ENCODE measurements around the gene UBE2E3.
"Not testable (repeated sequence)": the region's sequence is repeated elsewhere in the genome, so short reads cannot be mapped to it uniquely, and the experiment has no call there.

The UBE2E3 gene

GRCh38 chr2:181021199-181021789 lies 40.9 kb downstream of the UBE2E3 start:
- Histone ChIP-seq H3K4me1 (ENCODE audit: control insufficient read depth, insufficient read depth, low read length, poor library complexity, severe bottlenecking) (no peaks in the 10 kb centered on the region), H3K4me3 (ENCODE audit: insufficient read depth, low read depth, low read length, poor library complexity, severe bottlenecking) (no peak overlapping the region), H3K27ac (ENCODE audit: insufficient read depth, low read length, poor library complexity, severe bottlenecking) (no peak overlapping the region), H3K9me3 (ENCODE audit: control insufficient read depth, low read length) (no peaks in the 10 kb centered on the region), H3K36me3 (ENCODE audit: control insufficient read depth, insufficient read depth, low read length) (no peaks in the 10 kb centered on the region), H3K27me3 (replicated peaks; ENCODE audit: control insufficient read depth, insufficient read depth, low read length, poor library complexity, severe bottlenecking) (no peaks in the 10 kb centered on the region)
- no peak for DNase-seq

- Histone ChIP-seq H3K27ac (ENCODE audit: insufficient read depth, low read length, poor library complexity, severe bottlenecking) (no peak overlapping the region), H3K4me3 (ENCODE audit: insufficient read depth, low read depth, low read length, poor library complexity, severe bottlenecking) (no peak overlapping the region), H3K9me3 (ENCODE audit: control insufficient read depth, low read length) (no peaks in the 10 kb centered on the region), H3K27me3 (replicated peaks; ENCODE audit: control insufficient read depth, insufficient read depth, low read length, poor library complexity, severe bottlenecking) (no peaks in the 10 kb centered on the region), H3K36me3 (ENCODE audit: control insufficient read depth, insufficient read depth, low read length) (no peaks in the 10 kb centered on the region), H3K4me1 (ENCODE audit: control insufficient read depth, insufficient read depth, low read length, poor library complexity, severe bottlenecking) (no peaks in the 10 kb centered on the region)
- DNase-seq = no peak
Observed at GRCh38 chr2:181022652-181023051, 42.2 kb downstream of the UBE2E3 start.

GRCh38 chr2:181025004-181025403 lies 44.6 kb downstream of the UBE2E3 start:
- Histone ChIP-seq H3K4me3 (ENCODE audit: insufficient read depth, low read depth, low read length, poor library complexity, severe bottlenecking) (no peak overlapping the region), H3K9me3 (ENCODE audit: control insufficient read depth, low read length) (no peaks in the 10 kb centered on the region), H3K4me1 (ENCODE audit: control insufficient read depth, insufficient read depth, low read length, poor library complexity, severe bottlenecking) (no peaks in the 10 kb centered on the region), H3K36me3 (ENCODE audit: control insufficient read depth, insufficient read depth, low read length) (no peaks in the 10 kb centered on the region), H3K27me3 (replicated peaks; ENCODE audit: control insufficient read depth, insufficient read depth, low read length, poor library complexity, severe bottlenecking) (no peaks in the 10 kb centered on the region), H3K27ac (ENCODE audit: insufficient read depth, low read length, poor library complexity, severe bottlenecking) (no peak overlapping the region)
- no peak for DNase-seq

- Histone ChIP-seq H3K4me3 (ENCODE audit: insufficient read depth, low read depth, low read length, poor library complexity, severe bottlenecking) (no peak overlapping the region), H3K27ac (ENCODE audit: insufficient read depth, low read length, poor library complexity, severe bottlenecking) (no peak overlapping the region), H3K9me3 (ENCODE audit: control insufficient read depth, low read length) (no peaks in the 10 kb centered on the region), H3K4me1 (ENCODE audit: control insufficient read depth, insufficient read depth, low read length, poor library complexity, severe bottlenecking) (no peaks in the 10 kb centered on the region), H3K36me3 (ENCODE audit: control insufficient read depth, insufficient read depth, low read length) (no peaks in the 10 kb centered on the region), H3K27me3 (replicated peaks; ENCODE audit: control insufficient read depth, insufficient read depth, low read length, poor library complexity, severe bottlenecking) (no peaks in the 10 kb centered on the region)
- DNase-seq = no peak
Observed at GRCh38 chr2:181036445-181036844, 56.0 kb downstream of the UBE2E3 start.

- Histone ChIP-seq H3K4me3 (ENCODE audit: insufficient read depth, low read depth, low read length, poor library complexity, severe bottlenecking) (no peak overlapping the region), H3K9me3 (ENCODE audit: control insufficient read depth, low read length) (no peaks in the 10 kb centered on the region), H3K4me1 (ENCODE audit: control insufficient read depth, insufficient read depth, low read length, poor library complexity, severe bottlenecking) (no peaks in the 10 kb centered on the region), H3K27me3 (replicated peaks; ENCODE audit: control insufficient read depth, insufficient read depth, low read length, poor library complexity, severe bottlenecking) (no peaks in the 10 kb centered on the region), H3K27ac (ENCODE audit: insufficient read depth, low read length, poor library complexity, severe bottlenecking) (no peak overlapping the region), H3K36me3 (ENCODE audit: control insufficient read depth, insufficient read depth, low read length) (no peaks in the 10 kb centered on the region)
- DNase-seq = no peak
Observed at GRCh38 chr2:181036848-181037603, 56.6 kb downstream of the UBE2E3 start.

- H3K36me3 ChIP-seq (ENCODE audit: control insufficient read depth, insufficient read depth, low read length) = no peaks in the 10 kb centered on the region
- no peaks in the 10 kb centered on the region for H3K4me1 ChIP-seq (ENCODE audit: control insufficient read depth, insufficient read depth, low read length, poor library complexity, severe bottlenecking)
- H3K27me3 ChIP-seq (replicated peaks; ENCODE audit: control insufficient read depth, insufficient read depth, low read length, poor library complexity, severe bottlenecking) = no peaks in the 10 kb centered on the region
- no peak for DNase-seq
- H3K4me3 ChIP-seq (ENCODE audit: insufficient read depth, low read depth, low read length, poor library complexity, severe bottlenecking) = no peak overlapping the region
- H3K9me3 ChIP-seq (ENCODE audit: control insufficient read depth, low read length) = no peaks in the 10 kb centered on the region
- H3K27ac ChIP-seq (ENCODE audit: insufficient read depth, low read length, poor library complexity, severe bottlenecking) = no peak overlapping the region
Observed at GRCh38 chr2:181037922-181038321, 57.5 kb downstream of the UBE2E3 start.

- H3K4me3 ChIP-seq (ENCODE audit: insufficient read depth, low read depth, low read length, poor library complexity, severe bottlenecking) = no peak overlapping the region
- H3K36me3 ChIP-seq (ENCODE audit: control insufficient read depth, insufficient read depth, low read length) = no peaks in the 10 kb centered on the region
- H3K9me3 ChIP-seq (ENCODE audit: control insufficient read depth, low read length) = no peaks in the 10 kb centered on the region
- H3K27me3 ChIP-seq (replicated peaks; ENCODE audit: control insufficient read depth, insufficient read depth, low read length, poor library complexity, severe bottlenecking) = no peaks in the 10 kb centered on the region
- H3K27ac ChIP-seq (ENCODE audit: insufficient read depth, low read length, poor library complexity, severe bottlenecking) = no peak overlapping the region
- no peak for DNase-seq
- no peaks in the 10 kb centered on the region for H3K4me1 ChIP-seq (ENCODE audit: control insufficient read depth, insufficient read depth, low read length, poor library complexity, severe bottlenecking)
Observed at GRCh38 chr2:181038796-181039195, 58.4 kb downstream of the UBE2E3 start.

GRCh38 chr2:181040839-181041238 lies 60.4 kb downstream of the UBE2E3 start:
- H3K9me3 ChIP-seq (ENCODE audit: control insufficient read depth, low read length); H3K27me3 ChIP-seq (replicated peaks; ENCODE audit: control insufficient read depth, insufficient read depth, low read length, poor library complexity, severe bottlenecking); H3K4me3 ChIP-seq (ENCODE audit: insufficient read depth, low read depth, low read length, poor library complexity, severe bottlenecking); H3K4me1 ChIP-seq (ENCODE audit: control insufficient read depth, insufficient read depth, low read length, poor library complexity, severe bottlenecking); DNase-seq; H3K36me3 ChIP-seq (ENCODE audit: control insufficient read depth, insufficient read depth, low read length); H3K27ac ChIP-seq (ENCODE audit: insufficient read depth, low read length, poor library complexity, severe bottlenecking): not testable (repeated sequence)

- DNase-seq = no peak
- Histone ChIP-seq H3K27ac (ENCODE audit: insufficient read depth, low read length, poor library complexity, severe bottlenecking) (no peak overlapping the region), H3K4me3 (ENCODE audit: insufficient read depth, low read depth, low read length, poor library complexity, severe bottlenecking) (no peak overlapping the region), H3K4me1 (ENCODE audit: control insufficient read depth, insufficient read depth, low read length, poor library complexity, severe bottlenecking) (no peaks in the 10 kb centered on the region), H3K36me3 (ENCODE audit: control insufficient read depth, insufficient read depth, low read length) (no peaks in the 10 kb centered on the region), H3K9me3 (ENCODE audit: control insufficient read depth, low read length) (no peaks in the 10 kb centered on the region), H3K27me3 (replicated peaks; ENCODE audit: control insufficient read depth, insufficient read depth, low read length, poor library complexity, severe bottlenecking) (no peaks in the 10 kb centered on the region)
Observed at GRCh38 chr2:181041661-181042060, 61.3 kb downstream of the UBE2E3 start.

GRCh38 chr2:181042706-181043105 lies 62.3 kb downstream of the UBE2E3 start:
- Histone ChIP-seq H3K27ac (ENCODE audit: insufficient read depth, low read length, poor library complexity, severe bottlenecking) (no peak overlapping the region), H3K36me3 (ENCODE audit: control insufficient read depth, insufficient read depth, low read length) (no peaks in the 10 kb centered on the region), H3K9me3 (ENCODE audit: control insufficient read depth, low read length) (no peaks in the 10 kb centered on the region), H3K4me1 (ENCODE audit: control insufficient read depth, insufficient read depth, low read length, poor library complexity, severe bottlenecking) (no peaks in the 10 kb centered on the region), H3K4me3 (ENCODE audit: insufficient read depth, low read depth, low read length, poor library complexity, severe bottlenecking) (no peak overlapping the region), H3K27me3 (replicated peaks; ENCODE audit: control insufficient read depth, insufficient read depth, low read length, poor library complexity, severe bottlenecking) (no peaks in the 10 kb centered on the region)
- DNase-seq = no peak

Data from effector memory CD4-positive, alpha-beta T cell (primary cell).